ENCODE results near the gene TBC1D7. TPM values are rescaled to one million over a fixed set of nuclear protein-coding genes. Genes with fewer than 3 reads are reported as not detected.

Gene TBC1D7
- total RNA-seq, 2 experiments from 2014 or later = 21.3 to 23.8 TPM

DNA sequence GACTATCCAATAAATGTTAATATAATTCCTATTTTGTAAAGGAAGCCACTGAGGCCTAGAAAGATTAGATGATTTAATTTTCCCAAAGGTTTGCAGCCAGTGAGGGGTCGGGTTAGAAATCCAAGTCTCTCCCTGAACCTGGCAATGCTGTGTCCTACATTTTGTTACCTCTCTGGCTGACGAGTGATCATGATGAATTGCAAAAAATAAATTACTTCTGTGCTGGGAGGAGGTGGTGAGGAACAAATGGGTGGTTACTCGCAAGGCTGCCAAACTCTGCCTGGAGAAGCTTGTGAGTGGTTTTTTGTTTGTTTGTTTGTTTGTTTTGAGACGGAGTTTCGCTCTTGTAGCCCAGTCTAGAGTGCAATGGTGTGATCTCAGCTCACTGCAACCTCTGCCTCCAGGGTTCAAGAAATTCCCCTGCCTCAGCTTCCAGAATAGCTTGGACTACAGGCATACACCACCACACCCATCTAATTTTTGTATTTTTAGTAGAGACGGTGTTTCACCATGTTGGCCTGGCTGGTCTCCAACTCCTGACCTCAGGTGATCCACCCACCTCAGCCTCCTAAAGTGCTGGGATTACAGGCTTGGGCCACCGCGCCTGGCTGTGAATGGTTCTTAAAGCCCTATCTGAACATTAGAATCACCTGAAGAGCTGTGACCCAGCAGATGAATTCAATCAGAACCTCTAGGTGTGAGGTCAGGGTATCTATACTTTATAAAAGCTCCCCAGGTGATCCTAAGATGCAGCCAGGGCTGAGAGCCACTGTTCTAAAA, 20.2 kb upstream of the TBC1D7 start:
- intact Hi-C loops (cut with micrococcal nuclease) = no loop called here

DNA sequence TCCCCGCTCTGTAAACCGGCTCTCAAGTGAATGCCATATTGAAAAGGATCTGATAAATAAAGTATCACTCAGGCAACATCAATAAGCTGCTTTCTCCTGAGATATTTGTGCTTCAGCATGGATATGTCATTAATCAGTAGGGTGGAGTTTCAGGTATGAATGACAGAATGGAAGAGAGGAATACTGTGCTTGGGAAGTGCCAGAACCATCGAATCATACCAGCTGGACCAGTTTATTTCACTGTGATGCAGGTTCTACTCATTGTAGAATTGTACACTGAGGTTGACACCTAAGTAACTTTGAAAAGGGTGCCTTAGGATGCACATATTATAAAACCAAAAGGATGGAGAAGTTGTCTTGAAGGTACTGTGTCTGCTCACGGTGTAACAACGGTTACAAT, 17.9 kb upstream of the TBC1D7 start:
- POLR2A ChIA-PET = no interaction called here
- TF ChIP-seq CTCF (IDR thresholded peaks at IDR 0.05) = no peak
- CTCF ChIA-PET = no interaction called here
- intact Hi-C loops (cut with micrococcal nuclease) = no loop called here
- no peaks in the 10 kb centered on the region for H3K4me1 Mint-ChIP-seq (ENCODE audit: low read depth)
- H3K36me3 Mint-ChIP-seq (ENCODE audit: low read depth) = no peaks in the 10 kb centered on the region
- no peak for ATAC-seq
- no peak overlapping the region for H3K27ac Mint-ChIP-seq
- H3K4me3 Mint-ChIP-seq = no peak overlapping the region
- H3K27me3 Mint-ChIP-seq = no peaks in the 10 kb centered on the region
- H3K9me3 Mint-ChIP-seq = no peaks in the 10 kb centered on the region
- DNase-seq = no peak

More for the DNA sequence above, 20.2 kb upstream of the TBC1D7 start:
- no peak for DNase-seq
- no peaks in the 10 kb centered on the region for H3K27me3 Mint-ChIP-seq
- no peak overlapping the region for H3K27ac Mint-ChIP-seq
- no peak for ATAC-seq
- H3K4me3 Mint-ChIP-seq = no peak overlapping the region
- no peaks in the 10 kb centered on the region for H3K9me3 Mint-ChIP-seq
- peaks cover 2% of the 10 kb centered on the region for H3K4me1 Mint-ChIP-seq (ENCODE audit: low read depth)
- H3K36me3 Mint-ChIP-seq (ENCODE audit: low read depth) = no peaks in the 10 kb centered on the region
- ChIA-PET POLR2A (no interaction called here), CTCF (interaction anchor here (1.4 to 1.6 kb wide), 2 partner anchors 11 to 18 kb away, joined by 5 to 8 read pairs; no protein-coding TSS in a partner anchor)
- TF ChIP-seq CTCF (IDR thresholded peaks at IDR 0.05) = no peak

- H3K36me3 Mint-ChIP-seq (ENCODE audit: low read depth) = no peaks in the 10 kb centered on the region
- no peak for ATAC-seq
- intact Hi-C loops (cut with micrococcal nuclease) = no loop called here
- CTCF ChIA-PET = interaction anchor here (1.4 to 2.1 kb wide), 2 partner anchors 11 to 232 kb away, joined by 3 to 9 read pairs; partner anchors contain the start of gene SIRT5
- H3K27ac Mint-ChIP-seq = no peak overlapping the region
- no peaks in the 10 kb centered on the region for H3K27me3 Mint-ChIP-seq
- POLR2A ChIA-PET = interaction anchor here (0.6 kb wide), 1 partner anchor 15 kb away, joined by 4 read pairs; no protein-coding TSS in a partner anchor
- no peaks in the 10 kb centered on the region for H3K9me3 Mint-ChIP-seq
- H3K4me1 Mint-ChIP-seq (ENCODE audit: low read depth) = no peaks in the 10 kb centered on the region
- no peak for TF ChIP-seq CTCF (IDR thresholded peaks at IDR 0.05)
- no peak overlapping the region for H3K4me3 Mint-ChIP-seq
- no peak for DNase-seq
These were observed 14.2 kb upstream of the TBC1D7 start for GRCh38 chr6:13342414-13343019.

GRCh38 chr6:13339863-13340630, 11.7 kb upstream of the TBC1D7 start:
- H3K9me3 Mint-ChIP-seq = no peaks in the 10 kb centered on the region
- TF ChIP-seq CTCF (IDR thresholded peaks at IDR 0.05) = no peak
- no peak overlapping the region for H3K27ac Mint-ChIP-seq
- ChIA-PET CTCF (interaction anchor here (1.2 to 2.0 kb wide), 2 partner anchors 9 to 235 kb away, joined by 5 to 6 read pairs; no protein-coding TSS in a partner anchor), POLR2A (interaction anchor here (1.0 to 1.5 kb wide), 3 partner anchors 16 to 41 kb away, joined by 3 to 4 read pairs (median 3); no protein-coding TSS in a partner anchor)
- intact Hi-C loops (cut with micrococcal nuclease) = loop anchor here (5.0 to 10.0 kb wide), 2 partner anchors 145 to 237 kb away; partner anchors contain the start of gene GFOD1
- no peaks in the 10 kb centered on the region for H3K27me3 Mint-ChIP-seq
- H3K4me1 Mint-ChIP-seq (ENCODE audit: low read depth) = peaks cover 4% of the 10 kb centered on the region
- no peaks in the 10 kb centered on the region for H3K36me3 Mint-ChIP-seq (ENCODE audit: low read depth)
- ATAC-seq = no peak
- no peak overlapping the region for H3K4me3 Mint-ChIP-seq
- no peak for DNase-seq

All from activated CD8-positive, alpha-beta T cell treated with anti-CD3 and anti-CD28 coated beads for 36 hours (primary cell).